HEK293 (cell line): Measurements from ENCODE around the gene SMIM14.
A peak's percentile ranks its signal among the peaks of the same experiment; 100 is the strongest.

ENCODE experiments used
- CTCF ChIA-PET: fragments of 350-600 bp; formaldehyde crosslinking; extraction: SDS; loops from one replicate; lab custom pipeline; 2021; ENCODE audit warnings: antibody characterized with exemption; lab: Yijun Ruan, JAX
- POLR2A ChIA-PET: fragments of 300-600 bp; formaldehyde crosslinking; extraction: SDS; loops from one replicate; lab custom pipeline; 2020; ENCODE audit warnings: antibody characterized with exemption, inconsistent platforms; lab: Yijun Ruan, JAX
- H3K27ac ChIP-seq: fragments of 200-500 bp; sonication (Bioruptor generic); 2 replicates; pipeline ENCODE4 v1.5.1; 2014; ENCODE audit warnings: low read depth, low read length, control low read depth, inconsistent platforms; ENCODE audit errors: extremely low read depth
- H3K36me3 ChIP-seq, 2 experiments: fragments of 200-500 bp in 1 of 2; sonication (Bioruptor generic) in 1 of 2; 1 replicate in 1 of 2; 2 replicates in 1 of 2; pipeline ENCODE4 v1.5.1; 2014 to 2017; ENCODE audit warnings: inconsistent platforms in 2 of 2, low read length in 2 of 2; ENCODE audit not compliant: control insufficient read depth in 2 of 2, insufficient read depth in 1 of 2
- H3K4me1 ChIP-seq: fragments of 200-500 bp; sonication (Bioruptor generic); 2 replicates; pipeline ENCODE4 v1.5.1; 2014; ENCODE audit warnings: mild to moderate bottlenecking, low read length, inconsistent platforms; ENCODE audit not compliant: control insufficient read depth, insufficient read depth
- H3K4me3 ChIP-seq: 2 replicates; pipeline ENCODE4 v1.5.1; 2011; ENCODE audit warnings: low read depth, mild to moderate bottlenecking, control low read depth, low read length, moderate library complexity
- H3K9me3 ChIP-seq: fragments of 200-500 bp; sonication (Bioruptor generic); 2 replicates; pipeline ENCODE4 v1.5.1; 2014; ENCODE audit warnings: low read depth, low read length, inconsistent platforms; ENCODE audit not compliant: control insufficient read depth, insufficient read depth
- INSM2 ChIP-seq: fragments of 450-650 bp; formaldehyde crosslinking; IDR thresholded peaks from 2 replicates; pipeline ENCODE4 v1.5.1; 2016; ENCODE audit warnings: missing biosample characterization, missing genetic modification characterization
- MZF1 ChIP-seq: fragments of 450-650 bp; formaldehyde crosslinking; IDR thresholded peaks from 2 replicates; pipeline ENCODE4 v1.5.1; 2017; ENCODE audit warnings: missing biosample characterization, missing genetic modification characterization, borderline replicate concordance
- PRDM1 ChIP-seq: fragments of 450-650 bp; formaldehyde crosslinking; IDR thresholded peaks from 2 replicates; pipeline ENCODE4; 2016; ENCODE audit warnings: missing biosample characterization, missing genetic modification characterization
- PRDM4 ChIP-seq: fragments of 450-650 bp; formaldehyde crosslinking; IDR thresholded peaks from 2 replicates; pipeline ENCODE4 v1.5.1; 2017; ENCODE audit warnings: missing biosample characterization, missing genetic modification characterization
- SP3 ChIP-seq: fragments of 450-650 bp; formaldehyde crosslinking; IDR thresholded peaks from 2 replicates; pipeline ENCODE4 v1.5.1; 2016; ENCODE audit warnings: missing biosample characterization, missing genetic modification characterization
- TCF7L2 ChIP-seq: IDR thresholded peaks from 2 replicates; pipeline ENCODE4 v1.6.1; 2011; ENCODE audit warnings: low read depth, mild to moderate bottlenecking, inconsistent platforms, low read length, moderate library complexity, borderline replicate concordance
- TRIM28 ChIP-seq: IDR thresholded peaks from 2 replicates; pipeline ENCODE4 v1.6.1; 2011; ENCODE audit warnings: low read length, control low read depth, borderline replicate concordance
- ZBTB17 ChIP-seq: fragments of 450-650 bp; formaldehyde crosslinking; IDR thresholded peaks from 2 replicates; pipeline ENCODE4 v1.5.1; 2016; ENCODE audit warnings: missing biosample characterization, missing genetic modification characterization
- ZBTB20 ChIP-seq: fragments of 450-650 bp; formaldehyde crosslinking; IDR thresholded peaks from 2 replicates; pipeline ENCODE4 v1.5.1; 2016; ENCODE audit warnings: missing biosample characterization, missing genetic modification characterization
- ZFP37 ChIP-seq: fragments of 450-650 bp; formaldehyde crosslinking; IDR thresholded peaks from 2 replicates; pipeline ENCODE4 v1.5.1; 2016; ENCODE audit warnings: missing biosample characterization, missing genetic modification characterization
- ZNF174 ChIP-seq: fragments of 450-650 bp; formaldehyde crosslinking; IDR thresholded peaks from 2 replicates; pipeline ENCODE4 v1.5.0; 2017; ENCODE audit warnings: missing biosample characterization, mild to moderate bottlenecking, missing genetic modification characterization
- ZNF335 ChIP-seq: fragments of 450-650 bp; formaldehyde crosslinking; conservative IDR thresholded peaks from 2 replicates; pipeline ENCODE4 v1.5.1; 2016; ENCODE audit warnings: missing biosample characterization, missing genetic modification characterization
- ZNF423 ChIP-seq: fragments of 450-650 bp; formaldehyde crosslinking; IDR thresholded peaks from 2 replicates; pipeline ENCODE4 v1.5.1; 2016; ENCODE audit warnings: missing biosample characterization, missing genetic modification characterization
- ZNF518A ChIP-seq: fragments of 450-650 bp; formaldehyde crosslinking; conservative IDR thresholded peaks from 2 replicates; pipeline ENCODE4 v1.5.1; 2016; ENCODE audit warnings: low read depth, missing biosample characterization, missing genetic modification characterization
- ZNF600 ChIP-seq: fragments of 450-650 bp; formaldehyde crosslinking; IDR thresholded peaks from 2 replicates; pipeline ENCODE4 v1.5.1; 2016; ENCODE audit warnings: missing biosample characterization, missing genetic modification characterization
- ZNF704 ChIP-seq: fragments of 450-650 bp; formaldehyde crosslinking; IDR thresholded peaks from 2 replicates; pipeline ENCODE4 v1.5.1; 2016; ENCODE audit warnings: missing biosample characterization, missing genetic modification characterization

The SMIM14 gene

GRCh38 chr4:39642885-39643552, 4.4 kb upstream of the SMIM14 start:
- H3K36me3 ChIP-seq, result no peaks in the 10 kb centered on the region
- no peaks in the 10 kb centered on the region for H3K4me1 ChIP-seq
- H3K9me3 ChIP-seq, result no peaks in the 10 kb centered on the region
- POLR2A ChIA-PET, result no interaction called here
- no peak overlapping the region for H3K27ac ChIP-seq
- H3K4me3 ChIP-seq, result no peak overlapping the region
- no peak for TF ChIP-seq TCF7L2
- TF ChIP-seq SP3 (tag by site-specific recombination), result no peak
- CTCF ChIA-PET, result interaction anchor here (0.6 kb wide), 1 partner anchor 97 kb away, joined by 4 read pairs; no protein-coding TSS in a partner anchor

GRCh38 chr4:39641451-39641850, 2.8 kb upstream of the SMIM14 start:
- H3K4me3 ChIP-seq, result no peak overlapping the region
- ChIA-PET POLR2A (interaction anchor here (1.2 kb wide), 1 partner anchor 114 kb away, joined by 4 read pairs; the partner anchor contains the start of gene UGDH), CTCF (no interaction called here)
- no peaks in the 10 kb centered on the region for H3K4me1 ChIP-seq
- H3K27ac ChIP-seq, result no peak overlapping the region
- no peaks in the 10 kb centered on the region for H3K9me3 ChIP-seq
- no peaks in the 10 kb centered on the region for H3K36me3 ChIP-seq
- no peak for TF ChIP-seq ZNF704 (tag by site-specific recombination)

- TF ChIP-seq TRIM28 (0 out of 2 replicates have a peak, but pooled peaks have one; percentile 42), PRDM4 (tag by site-specific recombination) (peak; percentile 32; the same call in 1 of the 2 replicates), ZNF600 (tag by site-specific recombination) (peak; percentile 84), MZF1 (tag by site-specific recombination) (peak; percentile 34; the same call in 1 of the 2 replicates), ZBTB20 (tag by site-specific recombination) (peak; percentile 77; the same call in 1 of the 2 replicates), ZBTB17 (tag by site-specific recombination) (peak; percentile 49), PRDM1 (peak; percentile 80), INSM2 (tag by site-specific recombination) (peak; percentile 66), ZNF518A (no peak), ZNF423 (no peak), ZNF174 (no peak), ZNF335 (tag by site-specific recombination) (peak; percentile 60), ZFP37 (tag by site-specific recombination) (no peak)
- no peaks in the 10 kb centered on the region for H3K36me3 ChIP-seq
- POLR2A ChIA-PET, result interaction anchor here (0.5 to 3.8 kb wide), 11 partner anchors 11 to 1585 kb away, joined by 3 to 60 read pairs (median 7); partner anchors contain the start of genes UBE2K and UGDH
- H3K4me3 ChIP-seq, result peak overlapping the region; percentile 88
- H3K27ac ChIP-seq, result peak overlapping the region; percentile 91
- H3K9me3 ChIP-seq, result no peaks in the 10 kb centered on the region
- no peaks in the 10 kb centered on the region for H3K4me1 ChIP-seq
- CTCF ChIA-PET, result interaction anchor here (0.7 to 1.2 kb wide), 2 partner anchors 94 to 169 kb away, joined by 3 read pairs; no protein-coding TSS in a partner anchor
These were observed 895 bp downstream of the SMIM14 start for GRCh38 chr4:39637586-39638353.
